ENCODE data around the gene TBX1. TPM values are rescaled to one million over a fixed set of nuclear protein-coding genes. Genes with fewer than 3 reads are reported as not detected.

The TBX1 gene
- total RNA-seq, 1 donor from 2014 or later, result not detected

GRCh38 chr22:19729507-19729906 lies 31.1 kb upstream of the TBX1 start:
- H3K27me3 Mint-ChIP-seq (ENCODE audit: insufficient read depth, low read depth), result peaks cover 52% of the 10 kb centered on the region
- TF ChIP-seq EZH2 (IDR thresholded peaks at IDR 0.05) (no peak), CTCF (IDR thresholded peaks at IDR 0.05) (no peak), EZH2phosphoT487 (IDR thresholded peaks at IDR 0.05) (no peak)
- H2AFZ ChIP-seq (replicated peaks), result no peak overlapping the region

GRCh38 chr22:19730198-19730597 lies 30.4 kb upstream of the TBX1 start:
- H3K36me3 Mint-ChIP-seq, result peaks cover 5% of the 10 kb centered on the region
- H3F3A ChIP-seq (ENCODE audit: low read depth), result no peaks in the 10 kb centered on the region
- peaks cover 2% of the 10 kb centered on the region for H3K4me1 Mint-ChIP-seq
- H3K27ac Mint-ChIP-seq, result no peak overlapping the region
- DNase-seq (ENCODE audit: low spot score), result no peak
- H3K4me2 ChIP-seq, result no peak overlapping the region
- no peaks in the 10 kb centered on the region for H3K9me3 ChIP-seq (ENCODE audit: low read depth)
- no peak overlapping the region for H3K4me3 Mint-ChIP-seq
- H3K4me1 ChIP-seq, result no peaks in the 10 kb centered on the region
- H3K79me2 ChIP-seq (ENCODE audit: low read depth), result no peaks in the 10 kb centered on the region
- peaks cover 62% of the 10 kb centered on the region for H3K27me3 ChIP-seq
- H3K4me3 ChIP-seq, result no peak overlapping the region
- no peaks in the 10 kb centered on the region for H4K20me1 ChIP-seq (ENCODE audit: low read depth)
- H3K27me3 Mint-ChIP-seq (ENCODE audit: insufficient read depth, low read depth), result peaks cover 47% of the 10 kb centered on the region
- no peak overlapping the region for H2AFZ ChIP-seq (replicated peaks)
- TF ChIP-seq EZH2phosphoT487 (IDR thresholded peaks at IDR 0.05) (no peak), CTCF (IDR thresholded peaks at IDR 0.05) (no peak), EZH2 (IDR thresholded peaks at IDR 0.05) (no peak)
- H3K9ac ChIP-seq, result no peak overlapping the region
- peaks cover 13% of the 10 kb centered on the region for H3K9me3 Mint-ChIP-seq
- no peak overlapping the region for H3K27ac ChIP-seq
- no peaks in the 10 kb centered on the region for H3K36me3 ChIP-seq

More at GRCh38 chr22:19729507-19729906, 31.1 kb upstream of the TBX1 start:
- Histone ChIP-seq H4K20me1 (ENCODE audit: low read depth) (peaks cover 4% of the 10 kb centered on the region), H3K36me3 (no peaks in the 10 kb centered on the region), H3F3A (ENCODE audit: low read depth) (no peaks in the 10 kb centered on the region), H3K4me1 (no peaks in the 10 kb centered on the region), H3K27me3 (peaks cover 69% of the 10 kb centered on the region), H3K4me2 (no peak overlapping the region), H3K27ac (no peak overlapping the region), H3K4me3 (no peak overlapping the region), H3K9me3 (ENCODE audit: low read depth) (no peaks in the 10 kb centered on the region), H3K79me2 (ENCODE audit: low read depth) (no peaks in the 10 kb centered on the region), H3K9ac (no peak overlapping the region)
- Mint-ChIP-seq H3K4me3 (no peak overlapping the region), H3K4me1 (peaks cover 9% of the 10 kb centered on the region), H3K36me3 (peaks cover 9% of the 10 kb centered on the region), H3K9me3 (peaks cover 19% of the 10 kb centered on the region), H3K27ac (no peak overlapping the region)
- no peak for DNase-seq (ENCODE audit: low spot score)

GRCh38 chr22:19730655-19731360 lies 29.8 kb upstream of the TBX1 start:
- H3K4me1 ChIP-seq, result no peaks in the 10 kb centered on the region
- no peak overlapping the region for H3K9ac ChIP-seq
- H3K27me3 ChIP-seq, result peaks cover 56% of the 10 kb centered on the region
- peaks cover 3% of the 10 kb centered on the region for H3K36me3 Mint-ChIP-seq
- peaks cover 9% of the 10 kb centered on the region for H3K9me3 Mint-ChIP-seq
- H3K4me1 Mint-ChIP-seq, result no peaks in the 10 kb centered on the region
- H3K27me3 Mint-ChIP-seq (ENCODE audit: insufficient read depth, low read depth), result peaks cover 42% of the 10 kb centered on the region
- H3K27ac ChIP-seq, result no peak overlapping the region
- H3K79me2 ChIP-seq (ENCODE audit: low read depth), result no peaks in the 10 kb centered on the region
- no peak overlapping the region for H3K27ac Mint-ChIP-seq
- TF ChIP-seq CTCF (IDR thresholded peaks at IDR 0.05) (peak; percentile 98), EZH2phosphoT487 (IDR thresholded peaks at IDR 0.05) (no peak)
- H3K4me3 ChIP-seq, result peak overlapping the region; percentile 46
- peak; percentile 91 for DNase-seq (ENCODE audit: low spot score)
- peak overlapping the region; percentile 92 for H3K4me2 ChIP-seq
- no peaks in the 10 kb centered on the region for H4K20me1 ChIP-seq (ENCODE audit: low read depth)
- no peaks in the 10 kb centered on the region for H3K36me3 ChIP-seq
- H3K4me3 Mint-ChIP-seq, result peak overlapping the region; percentile 81
- H2AFZ ChIP-seq (replicated peaks), result peak overlapping the region; percentile 65
- no peaks in the 10 kb centered on the region for H3F3A ChIP-seq (ENCODE audit: low read depth)
- H3K9me3 ChIP-seq (ENCODE audit: low read depth), result no peaks in the 10 kb centered on the region

Data from neural progenitor cell (in vitro differentiated cells).